ENCODE measurements around the gene PLD2.
"Not testable (repeated sequence)": the region's sequence is repeated elsewhere in the genome, so short reads cannot be mapped to it uniquely, and the experiment has no call there.

Gene PLD2

DNA sequence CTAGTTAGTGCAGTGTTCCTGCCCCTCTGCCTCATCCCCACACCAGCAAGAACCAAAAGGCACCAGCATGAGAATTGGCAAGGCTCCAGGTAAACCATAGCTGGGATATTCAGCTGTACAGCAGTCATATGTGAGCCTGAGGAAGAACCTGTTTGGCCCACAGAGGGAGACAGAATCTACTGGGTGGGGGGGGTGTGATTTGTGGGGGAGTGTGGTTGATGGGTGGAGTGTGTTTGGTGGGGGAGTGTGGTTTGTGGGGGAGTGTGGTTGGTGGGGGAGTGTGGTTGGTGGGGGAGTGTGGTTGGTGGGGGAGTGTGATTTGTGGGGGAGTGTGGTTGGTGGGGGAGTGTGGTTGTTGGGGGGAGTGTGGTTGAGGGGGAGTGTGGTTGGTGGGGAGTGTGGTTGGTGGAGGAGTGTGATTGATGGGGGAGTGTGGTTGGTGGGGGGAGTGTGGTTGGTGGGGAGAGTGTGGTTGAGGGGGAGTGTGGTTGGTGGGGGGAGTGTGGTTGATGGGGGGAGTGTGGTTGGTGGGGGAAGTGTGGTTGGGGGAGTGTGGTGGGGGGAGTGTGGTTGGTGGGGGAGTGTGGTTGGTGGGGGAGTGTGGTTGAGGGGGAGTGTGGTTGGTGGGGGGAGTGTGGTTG, 45.7 kb downstream of the PLD2 start:
- Histone ChIP-seq H3K9me3 (ENCODE audit: low read depth, low read length) (no peaks in the 10 kb centered on the region), H3K9ac (ENCODE audit: insufficient read length) (no peak overlapping the region), H3K27ac (no peak overlapping the region), H3K4me3 (no peak overlapping the region), H3K36me3 (ENCODE audit: insufficient read depth, low read length) (no peaks in the 10 kb centered on the region)
- no peak for DNase-seq (ENCODE audit: low read depth, low spot score)
- TF ChIP-seq FOXP2 (optimal IDR thresholded peaks at IDR 0.05; ENCODE audit: control extremely low read depth, extremely low read length, insufficient read depth) (no peak), EZH2 (IDR thresholded peaks at IDR 0.05) (no peak), POLR2AphosphoS5 (IDR thresholded peaks at IDR 0.05; ENCODE audit: borderline replicate concordance, low read depth, low read length) (no peak)

DNA sequence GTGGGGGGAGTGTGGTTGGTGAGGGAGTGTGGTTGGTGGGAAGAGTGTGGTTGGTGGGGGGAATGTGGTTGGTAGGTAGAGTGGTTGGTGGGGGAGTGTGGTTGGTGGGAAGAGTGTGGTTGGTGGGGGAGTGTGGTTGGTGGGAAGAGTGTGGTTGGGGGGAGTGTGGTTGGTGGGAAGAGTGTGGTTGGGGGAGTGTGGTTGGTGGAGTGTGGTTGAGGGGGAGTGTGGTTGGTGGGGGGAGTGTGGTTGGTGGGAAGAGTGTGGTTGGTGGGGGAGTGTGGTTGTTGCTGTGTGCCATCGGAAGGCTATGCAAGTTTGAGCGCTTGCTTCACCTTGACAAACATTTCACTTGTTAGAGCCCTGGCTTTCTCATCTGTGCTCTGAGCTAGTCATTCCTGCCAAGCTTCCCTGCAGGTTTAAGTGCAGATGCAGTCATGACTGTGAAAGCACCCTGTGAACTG, 46.3 kb downstream of the PLD2 start:
- Histone ChIP-seq H3K9ac (ENCODE audit: insufficient read length) (no peak overlapping the region), H3K36me3 (ENCODE audit: insufficient read depth, low read length) (no peaks in the 10 kb centered on the region), H3K4me3 (no peak overlapping the region), H3K9me3 (ENCODE audit: low read depth, low read length) (no peaks in the 10 kb centered on the region), H3K27ac (no peak overlapping the region)
- TF ChIP-seq POLR2AphosphoS5 (IDR thresholded peaks at IDR 0.05; ENCODE audit: borderline replicate concordance, low read depth, low read length) (no peak), EZH2 (IDR thresholded peaks at IDR 0.05) (no peak), FOXP2 (optimal IDR thresholded peaks at IDR 0.05; ENCODE audit: control extremely low read depth, extremely low read length, insufficient read depth) (no peak)
- DNase-seq (ENCODE audit: low read depth, low spot score) = no peak

DNA sequence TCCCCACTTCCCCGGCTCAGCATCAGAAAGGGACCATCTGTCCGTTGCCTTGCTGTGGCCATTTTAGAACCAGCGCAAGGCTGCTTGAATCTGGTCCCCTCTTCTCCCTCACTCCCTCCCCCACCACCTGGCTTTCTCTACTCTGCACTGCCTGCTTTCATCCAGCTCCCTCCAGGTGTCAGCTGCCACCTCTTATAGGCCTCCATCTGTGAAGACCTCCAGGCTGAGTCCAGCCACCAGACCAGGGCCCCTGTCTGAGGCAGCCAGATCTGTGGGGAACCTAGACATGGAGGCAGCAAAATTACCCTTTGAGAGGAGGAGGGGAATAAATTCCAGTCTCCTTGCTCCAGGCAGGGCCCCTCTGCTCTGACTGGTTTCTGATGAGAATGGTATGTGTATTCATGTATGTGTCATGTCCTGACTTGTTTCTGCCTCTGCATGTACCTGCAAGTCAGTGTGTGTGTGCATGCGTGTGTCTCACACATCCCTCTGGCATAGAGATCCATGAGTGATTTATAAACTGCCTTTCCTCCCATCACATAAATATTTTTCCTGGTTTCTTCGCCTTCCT, 47.2 kb downstream of the PLD2 start:
- Histone ChIP-seq H3K9me3 (ENCODE audit: low read depth, low read length) (no peaks in the 10 kb centered on the region), H3K4me3 (no peak overlapping the region), H3K27ac (no peak overlapping the region), H3K9ac (ENCODE audit: insufficient read length) (no peak overlapping the region), H3K36me3 (ENCODE audit: insufficient read depth, low read length) (no peaks in the 10 kb centered on the region)
- DNase-seq (ENCODE audit: low read depth, low spot score) = no peak
- no peak for TF ChIP-seq POLR2AphosphoS5 (IDR thresholded peaks at IDR 0.05; ENCODE audit: borderline replicate concordance, low read depth, low read length)

DNA sequence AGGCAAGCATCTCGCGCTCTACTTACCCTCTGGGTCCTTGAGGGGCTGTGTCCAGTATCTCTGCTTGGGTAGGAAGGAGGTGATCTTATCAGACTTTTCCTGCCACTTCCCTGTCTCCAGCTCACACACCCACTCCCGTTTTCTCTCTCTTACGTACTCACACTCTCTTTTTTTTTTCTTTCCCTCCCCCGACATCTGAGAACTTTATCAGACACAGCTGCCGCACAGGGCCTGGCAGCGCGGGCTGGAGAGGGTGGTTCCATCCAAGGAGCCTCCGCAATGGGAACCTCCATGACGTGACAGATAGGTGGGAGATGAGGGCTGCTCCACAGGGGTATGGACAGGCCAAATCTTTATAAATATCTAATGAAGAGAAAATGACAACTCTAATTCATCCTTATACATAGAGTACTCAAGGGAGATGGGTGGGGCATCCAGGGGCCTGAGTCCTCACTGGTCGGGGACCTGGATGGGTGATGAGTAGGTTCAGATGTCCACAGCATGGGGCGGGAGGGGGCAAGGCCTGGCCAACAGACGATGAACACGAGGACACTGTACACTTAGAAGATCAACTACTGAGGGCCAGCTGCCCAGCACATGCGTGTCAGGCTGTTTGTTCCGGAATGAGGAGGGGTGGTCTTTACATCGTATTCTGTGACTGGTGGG, 49.5 kb downstream of the PLD2 start:
- no peak overlapping the region for H3K9ac ChIP-seq (ENCODE audit: insufficient read length)

DNA sequence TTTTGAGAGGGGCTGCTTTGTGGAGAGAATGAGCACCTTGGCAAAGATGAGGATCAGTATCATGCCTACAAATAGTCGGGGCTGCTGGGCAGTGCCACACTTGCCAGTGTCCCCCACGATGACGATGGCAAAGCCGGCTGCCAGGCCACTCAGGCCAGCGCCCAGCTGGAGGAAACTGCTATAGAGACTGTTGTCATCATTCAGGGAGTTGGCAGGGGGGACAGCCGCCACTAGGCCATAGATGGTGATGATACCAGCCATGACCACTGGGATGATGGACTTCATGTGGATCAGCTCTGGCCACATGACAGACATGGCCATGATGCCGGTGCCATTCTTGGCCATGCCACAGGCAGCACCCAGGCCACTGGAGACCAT, 50.0 kb downstream of the PLD2 start:
- no peak for DNase-seq (ENCODE audit: low read depth, low spot score)

More for the DNA sequence above, 49.5 kb downstream of the PLD2 start:
- Histone ChIP-seq H3K36me3 (ENCODE audit: insufficient read depth, low read length) (peaks cover 3% of the 10 kb centered on the region; the same call in 1 of the 2 replicates), H3K9me3 (ENCODE audit: low read depth, low read length) (no peaks in the 10 kb centered on the region), H3K4me3 (no peak overlapping the region), H3K27ac (no peak overlapping the region)
- no peak for DNase-seq (ENCODE audit: low read depth, low spot score)
- TF ChIP-seq POLR2AphosphoS5 (IDR thresholded peaks at IDR 0.05; ENCODE audit: borderline replicate concordance, low read depth, low read length) = no peak
- no peak for TF ChIP-seq EZH2 (IDR thresholded peaks at IDR 0.05)

DNA sequence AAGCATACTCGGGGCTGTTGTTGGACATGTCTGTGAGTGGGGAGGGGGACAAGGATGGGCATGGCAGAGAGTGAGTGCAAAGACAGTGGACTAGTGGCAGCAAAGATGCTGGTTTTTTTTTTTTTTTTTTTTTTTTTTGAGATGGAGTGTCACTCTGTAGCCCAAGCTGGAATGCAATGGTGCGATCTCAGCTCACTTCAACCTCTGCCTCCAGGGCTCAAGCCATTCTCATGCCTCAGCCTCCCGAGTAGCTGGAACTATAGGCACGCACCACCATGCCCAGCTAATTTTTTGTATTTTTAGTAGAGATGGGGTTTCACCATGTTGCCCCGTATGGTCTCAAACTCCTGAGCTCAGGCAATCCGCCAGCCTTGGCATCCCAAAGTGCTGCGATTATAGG, 50.4 kb downstream of the PLD2 start:
- H3K27ac ChIP-seq; H3K4me3 ChIP-seq; H3K9me3 ChIP-seq (ENCODE audit: low read depth, low read length); H3K36me3 ChIP-seq (ENCODE audit: insufficient read depth, low read length); H3K9ac ChIP-seq (ENCODE audit: insufficient read length); DNase-seq (ENCODE audit: low read depth, low spot score): not testable (repeated sequence)

More for the DNA sequence above, 50.0 kb downstream of the PLD2 start:
- TF ChIP-seq FOXP2 (optimal IDR thresholded peaks at IDR 0.05; ENCODE audit: control extremely low read depth, extremely low read length, insufficient read depth) = no peak
- TF ChIP-seq EZH2 (IDR thresholded peaks at IDR 0.05) = no peak
- no peak for TF ChIP-seq POLR2AphosphoS5 (IDR thresholded peaks at IDR 0.05; ENCODE audit: borderline replicate concordance, low read depth, low read length)
- no peak overlapping the region for H3K27ac ChIP-seq
- H3K9me3 ChIP-seq (ENCODE audit: low read depth, low read length) = no peaks in the 10 kb centered on the region
- no peak overlapping the region for H3K4me3 ChIP-seq
- peaks cover 3% of the 10 kb centered on the region; the same call in 1 of the 2 replicates for H3K36me3 ChIP-seq (ENCODE audit: insufficient read depth, low read length)
- H3K9ac ChIP-seq (ENCODE audit: insufficient read length) = no peak overlapping the region

DNA sequence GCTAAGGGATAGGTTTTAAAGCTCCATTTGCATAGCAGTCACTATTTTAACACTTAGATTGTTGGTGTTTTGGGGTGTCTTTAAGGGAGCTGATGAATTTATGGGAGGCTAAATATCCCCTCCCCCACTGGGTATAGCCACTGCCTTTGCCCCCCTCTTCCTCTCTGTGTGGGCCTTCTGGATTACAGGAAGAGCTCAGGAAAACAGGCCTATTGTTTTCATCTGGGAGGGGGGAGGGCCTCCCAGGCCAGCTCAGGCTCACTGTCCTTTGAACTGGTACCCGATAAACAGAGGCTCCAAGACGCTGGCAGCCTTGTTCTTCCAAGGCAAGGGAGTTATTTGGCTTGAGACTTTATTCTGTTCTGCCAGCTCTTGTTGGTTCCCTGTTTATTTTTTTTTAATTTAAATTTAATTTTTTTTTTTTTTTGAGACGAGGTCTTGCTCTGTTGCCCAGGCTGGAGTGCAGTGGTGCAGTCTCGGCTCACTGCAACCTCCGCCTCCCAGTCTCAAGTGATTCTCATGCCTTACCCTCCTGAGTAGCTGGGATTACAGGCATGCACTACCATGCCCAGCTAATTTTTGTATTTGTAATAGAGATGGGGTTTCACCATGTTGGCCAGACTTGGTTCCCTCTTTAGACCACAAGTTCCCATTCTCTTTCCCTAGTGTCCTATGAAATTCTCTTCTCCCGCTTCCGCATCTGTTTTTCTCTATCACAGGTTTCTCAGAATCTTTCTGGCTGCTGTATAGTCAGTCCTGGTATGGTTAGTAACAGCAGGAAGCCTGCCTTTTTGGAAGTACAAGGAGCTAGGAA, 51.3 kb downstream of the PLD2 start:
- TF ChIP-seq FOXP2 (optimal IDR thresholded peaks at IDR 0.05; ENCODE audit: control extremely low read depth, extremely low read length, insufficient read depth) (no peak), POLR2AphosphoS5 (IDR thresholded peaks at IDR 0.05; ENCODE audit: borderline replicate concordance, low read depth, low read length) (no peak), EZH2 (IDR thresholded peaks at IDR 0.05) (no peak)
- Histone ChIP-seq H3K27ac (no peak overlapping the region), H3K36me3 (ENCODE audit: insufficient read depth, low read length) (peaks cover 3% of the 10 kb centered on the region; the same call in 1 of the 2 replicates), H3K9me3 (ENCODE audit: low read depth, low read length) (no peaks in the 10 kb centered on the region), H3K9ac (ENCODE audit: insufficient read length) (no peak overlapping the region), H3K4me3 (no peak overlapping the region)
- no peak for DNase-seq (ENCODE audit: low read depth, low spot score)

DNA sequence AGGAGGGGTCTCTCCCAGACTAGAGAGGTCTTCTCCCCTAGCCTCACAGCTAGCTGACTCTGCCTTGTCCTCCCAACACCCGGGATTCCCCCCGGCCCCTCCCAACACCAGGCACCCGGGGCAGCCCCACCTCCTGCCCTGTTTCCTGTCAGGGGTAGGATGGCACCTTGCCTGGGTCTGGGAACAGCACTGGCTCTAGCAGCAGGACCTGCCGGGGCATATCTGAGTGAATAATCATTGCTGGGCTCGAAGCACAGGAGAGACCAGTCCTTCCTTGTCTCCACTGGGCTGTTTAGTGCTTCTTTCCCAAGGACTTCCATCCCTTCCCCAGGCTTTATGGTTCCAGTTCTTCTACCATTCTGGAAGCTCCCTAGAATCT, 51.9 kb downstream of the PLD2 start:
- no peak for DNase-seq (ENCODE audit: low read depth, low spot score)
- no peak overlapping the region for H3K27ac ChIP-seq
- no peak overlapping the region for H3K9ac ChIP-seq (ENCODE audit: insufficient read length)

More for the DNA sequence above, 51.9 kb downstream of the PLD2 start:
- H3K9me3 ChIP-seq (ENCODE audit: low read depth, low read length) = no peaks in the 10 kb centered on the region
- TF ChIP-seq POLR2AphosphoS5 (IDR thresholded peaks at IDR 0.05; ENCODE audit: borderline replicate concordance, low read depth, low read length) (no peak), FOXP2 (optimal IDR thresholded peaks at IDR 0.05; ENCODE audit: control extremely low read depth, extremely low read length, insufficient read depth) (no peak), EZH2 (IDR thresholded peaks at IDR 0.05) (no peak)
- H3K4me3 ChIP-seq = no peak overlapping the region
- peaks cover 3% of the 10 kb centered on the region; the same call in 1 of the 2 replicates for H3K36me3 ChIP-seq (ENCODE audit: insufficient read depth, low read length)

Data from SK-N-MC (cell line).